COLO668 (cell line): ENCODE data around the gene GSAP.

Source experiments
- DNase-seq: peaks from one replicate; lab custom pipeline; 2025; ENCODE audit not compliant: unreplicated experiment; lab: John Stamatoyannopoulos, UW

Gene GSAP

DNA sequence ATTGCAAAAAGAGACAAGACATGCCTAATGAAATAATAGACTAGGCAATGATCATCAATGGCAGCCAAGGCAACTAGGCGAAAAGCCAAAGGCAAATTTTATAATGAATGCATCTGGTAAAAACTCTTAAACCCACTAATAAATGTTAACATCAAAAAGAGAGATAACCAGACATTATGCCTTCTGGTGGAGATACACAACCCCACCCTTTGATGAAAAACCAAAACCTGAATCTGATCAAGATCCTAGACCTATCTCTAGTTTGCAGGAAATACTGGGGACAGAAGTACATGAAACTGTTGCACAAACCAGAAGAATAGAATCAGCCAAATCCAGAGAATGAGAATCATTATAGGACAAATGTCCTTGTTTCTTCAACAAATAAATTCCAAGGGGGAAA lies 22.0 kb upstream of the GSAP start:
- no peak for DNase-seq

DNA sequence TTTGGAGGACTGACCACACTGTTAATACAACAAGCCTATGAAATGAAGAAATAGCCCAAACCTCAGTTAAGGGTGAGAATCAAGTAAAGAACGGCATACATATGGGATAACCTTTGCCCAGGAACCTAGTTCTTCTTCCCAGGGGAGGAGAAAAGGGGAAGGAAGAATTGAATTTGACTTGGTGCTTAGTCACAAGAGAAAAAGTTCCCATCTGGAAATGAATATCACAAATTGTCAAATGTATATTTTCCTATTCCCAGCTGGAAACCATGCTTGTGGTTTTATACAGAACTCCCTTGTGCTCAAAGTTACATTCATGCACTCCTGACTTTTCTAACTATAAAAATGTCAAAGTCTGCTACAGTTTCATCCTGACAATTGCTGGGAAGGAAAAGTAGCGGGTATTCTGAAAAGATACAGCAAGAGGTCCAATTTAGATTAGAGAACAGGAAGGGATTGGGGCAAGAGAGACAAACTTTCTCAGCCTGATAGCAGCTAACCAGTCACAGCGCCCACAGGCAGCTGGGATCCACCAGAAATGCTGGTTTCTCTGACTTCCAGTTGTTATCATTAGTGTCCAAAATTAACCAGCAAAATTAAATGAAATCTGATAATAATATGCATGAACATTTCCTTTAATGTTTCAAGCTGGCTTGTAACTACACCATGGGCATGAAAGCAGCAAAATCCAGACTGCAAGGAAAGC lies 18.6 kb upstream of the GSAP start:
- no peak for DNase-seq

DNA sequence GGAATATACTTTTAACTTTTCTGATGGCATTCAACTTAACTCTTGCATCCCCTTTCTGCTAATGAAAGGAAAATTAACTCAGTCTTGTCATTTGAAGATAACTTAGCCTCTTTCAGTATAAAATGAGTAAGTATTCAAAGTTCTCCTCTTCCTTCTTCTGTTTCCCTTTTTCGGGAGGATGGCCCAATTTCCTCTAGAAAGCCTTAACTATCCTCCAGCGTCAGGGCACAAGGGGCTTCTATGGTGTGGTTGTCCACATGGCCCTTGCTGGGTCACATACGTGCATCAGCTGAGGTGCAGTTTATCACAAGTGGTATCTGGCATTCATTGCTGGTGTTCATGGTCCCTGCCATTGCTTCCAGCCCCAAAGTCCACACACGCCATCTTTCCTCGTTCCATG lies 17.8 kb upstream of the GSAP start:
- no peak for DNase-seq

DNA sequence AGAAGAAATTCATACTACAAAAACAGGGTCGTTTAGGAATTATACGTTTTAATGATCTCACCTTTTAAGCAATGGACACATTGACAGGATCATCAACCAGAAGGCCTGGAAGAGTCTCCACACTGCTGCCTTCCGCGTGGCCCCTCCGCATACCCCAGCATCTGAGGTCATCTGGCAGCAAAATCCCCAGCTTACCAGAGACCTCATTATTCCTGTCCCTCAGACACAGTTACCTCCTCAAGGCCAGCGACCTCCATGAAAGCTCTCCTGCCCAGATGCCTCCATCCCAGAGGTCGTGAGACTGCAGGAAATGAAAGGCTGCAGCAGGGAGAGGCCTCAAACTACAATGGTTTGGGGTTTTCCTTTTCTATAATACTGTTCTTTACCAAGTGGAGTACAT lies 14.8 kb upstream of the GSAP start:
- no peak for DNase-seq

DNA sequence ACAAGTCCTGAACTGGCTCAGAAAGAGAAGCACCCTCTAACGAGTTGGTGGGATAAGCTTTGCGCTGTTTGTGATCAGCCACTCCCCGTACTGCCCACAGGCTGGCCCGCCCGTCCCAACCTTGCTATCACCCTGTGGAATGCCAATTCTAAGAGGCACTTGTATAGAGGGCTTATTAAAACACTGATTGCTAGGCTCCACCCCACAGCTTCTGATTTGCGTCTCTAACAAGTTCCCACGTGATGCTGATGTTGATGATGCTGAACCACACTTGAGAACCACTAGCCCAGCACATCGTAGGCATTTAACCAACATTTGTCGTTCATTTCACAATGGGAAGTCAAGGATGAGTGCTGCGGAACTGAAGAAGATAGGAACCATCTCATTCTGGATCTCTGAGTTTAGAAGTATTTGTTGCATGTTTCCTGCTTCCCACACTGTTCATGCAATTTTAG lies 12.7 kb upstream of the GSAP start:
- DNase-seq = no peak

DNA sequence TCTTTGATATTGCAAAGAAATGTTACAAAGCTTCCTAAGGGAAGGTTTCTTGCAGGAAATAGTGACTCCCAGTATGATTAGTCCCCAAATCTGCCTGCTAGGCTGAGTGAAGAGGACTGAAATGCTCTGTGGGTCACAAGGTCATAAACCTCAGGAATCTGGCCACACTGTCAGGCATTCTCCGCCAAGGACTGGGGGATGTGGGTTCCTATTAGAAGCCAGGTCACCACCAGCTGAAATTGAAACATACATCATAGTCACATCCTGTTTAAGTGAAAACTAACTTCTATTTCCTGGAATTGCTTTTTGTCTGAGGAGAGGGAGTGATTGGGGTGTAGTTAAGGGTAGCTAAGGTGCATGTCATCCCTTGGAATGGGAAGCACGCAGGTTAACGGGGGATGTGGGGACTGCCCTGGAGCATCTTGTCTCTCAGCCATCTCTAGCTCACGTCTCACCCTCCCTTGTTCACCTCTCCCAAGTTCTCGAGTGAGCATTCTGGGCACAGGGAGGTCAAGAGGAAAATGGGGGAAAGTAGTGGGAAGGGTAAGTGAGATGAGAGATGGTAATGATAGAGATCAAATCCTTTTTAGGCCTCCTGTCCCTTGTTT lies 12.0 kb upstream of the GSAP start:
- DNase-seq = no peak

DNA sequence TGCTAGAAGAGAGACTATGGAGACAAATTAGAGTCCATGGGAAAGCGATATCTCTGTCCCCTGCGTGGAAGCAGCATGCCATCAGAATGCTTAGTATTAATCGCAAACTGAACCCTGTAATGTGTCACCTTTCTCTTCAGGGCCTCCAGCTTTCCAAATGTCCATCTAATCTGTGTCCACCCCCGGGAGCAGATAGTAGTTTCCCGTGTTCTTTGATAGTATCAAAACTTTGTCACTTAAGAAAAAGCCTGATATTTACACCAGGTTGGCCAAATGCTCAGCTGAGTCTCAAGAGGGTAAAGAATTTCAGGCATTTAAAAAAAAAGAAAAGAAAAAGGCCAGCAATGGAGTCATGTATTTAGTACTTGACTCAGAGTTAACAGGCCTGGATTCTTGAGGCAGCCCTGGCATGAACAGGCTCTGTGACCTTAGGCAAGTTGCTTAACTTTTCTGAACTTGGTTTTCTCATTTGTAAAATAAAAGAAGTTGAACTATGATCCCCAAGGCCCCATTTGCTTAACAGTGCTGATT lies 10.4 kb upstream of the GSAP start:
- no peak for DNase-seq

DNA sequence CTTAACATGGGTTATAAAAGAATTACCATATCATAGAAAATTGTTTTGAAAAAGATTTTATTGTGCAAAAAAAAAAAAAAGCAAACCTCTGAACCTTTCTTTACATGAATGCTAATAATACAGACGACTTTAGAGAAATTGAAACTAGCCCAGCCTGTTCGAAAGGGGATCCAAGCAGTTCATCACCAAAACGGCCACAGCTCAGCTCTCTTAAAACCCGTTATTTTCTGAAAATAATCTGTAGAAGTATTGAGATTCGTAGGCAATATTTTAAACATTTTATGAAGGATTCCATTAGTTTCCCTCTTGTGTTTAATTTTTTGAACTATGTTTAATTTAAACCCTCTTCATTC lies 9.9 kb upstream of the GSAP start:
- no peak for DNase-seq

DNA sequence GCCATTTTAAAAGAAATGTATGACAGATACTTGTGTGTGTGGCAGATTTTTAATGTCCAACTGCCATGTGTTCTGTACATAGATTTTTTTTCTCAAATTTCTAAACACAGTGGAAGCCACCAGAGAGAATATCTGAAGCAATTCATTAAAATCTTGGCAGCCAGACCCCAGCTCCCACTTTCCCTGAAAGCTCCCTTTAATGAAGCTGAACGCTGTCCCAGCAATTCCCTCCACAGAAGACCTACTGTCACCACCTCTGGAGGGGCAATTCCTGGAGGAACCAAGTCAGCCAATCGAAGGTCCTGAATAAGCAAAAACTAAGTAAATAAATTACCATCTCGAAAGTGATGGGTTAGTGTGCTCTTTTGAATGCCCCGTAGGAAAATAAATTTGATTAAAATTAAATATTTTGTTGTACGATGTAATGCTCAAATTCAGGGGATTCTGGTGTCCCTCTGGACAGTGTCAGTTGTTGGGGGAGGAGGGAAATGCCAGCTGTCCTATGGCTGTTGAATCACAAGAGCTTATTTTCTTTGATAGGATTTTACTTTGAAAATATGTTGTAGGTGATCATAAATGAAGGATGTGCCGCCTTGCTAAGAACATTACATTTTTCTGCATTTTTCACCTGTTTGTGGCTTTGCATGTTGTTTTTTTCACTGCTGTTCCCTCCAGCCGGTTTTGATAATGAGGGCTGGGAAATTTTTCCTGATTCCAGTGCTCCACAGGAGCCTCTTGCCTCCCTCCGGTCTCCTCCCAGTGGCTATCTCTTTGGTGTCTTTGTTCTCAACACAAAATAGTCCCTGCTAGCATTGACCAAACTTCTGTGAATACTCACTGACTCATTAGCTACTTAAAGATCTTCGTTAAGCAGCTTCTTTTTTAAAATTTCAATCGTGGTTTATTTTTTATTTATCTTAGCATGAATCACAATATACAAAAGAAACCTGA lies 9.2 kb upstream of the GSAP start:
- no peak for DNase-seq

DNA sequence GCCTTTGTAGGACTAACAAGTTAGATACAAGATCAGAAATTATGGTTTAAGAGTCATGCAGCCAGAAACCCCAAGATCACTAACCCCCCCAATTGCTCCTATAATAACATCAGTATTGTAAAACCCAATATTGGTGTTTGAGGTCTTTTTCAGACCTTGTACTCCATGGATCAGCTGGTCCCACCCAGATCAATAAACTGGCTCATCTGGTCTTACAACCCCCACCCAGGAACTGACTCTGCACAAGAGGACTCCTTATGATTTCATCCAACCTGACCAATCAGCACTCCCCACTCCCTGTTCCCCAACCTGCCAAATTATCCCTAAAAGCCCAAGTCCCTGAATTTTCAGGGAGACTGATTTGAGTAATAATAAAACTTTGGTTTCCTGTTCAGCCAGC lies 6.4 kb upstream of the GSAP start:
- DNase-seq = no peak

DNA sequence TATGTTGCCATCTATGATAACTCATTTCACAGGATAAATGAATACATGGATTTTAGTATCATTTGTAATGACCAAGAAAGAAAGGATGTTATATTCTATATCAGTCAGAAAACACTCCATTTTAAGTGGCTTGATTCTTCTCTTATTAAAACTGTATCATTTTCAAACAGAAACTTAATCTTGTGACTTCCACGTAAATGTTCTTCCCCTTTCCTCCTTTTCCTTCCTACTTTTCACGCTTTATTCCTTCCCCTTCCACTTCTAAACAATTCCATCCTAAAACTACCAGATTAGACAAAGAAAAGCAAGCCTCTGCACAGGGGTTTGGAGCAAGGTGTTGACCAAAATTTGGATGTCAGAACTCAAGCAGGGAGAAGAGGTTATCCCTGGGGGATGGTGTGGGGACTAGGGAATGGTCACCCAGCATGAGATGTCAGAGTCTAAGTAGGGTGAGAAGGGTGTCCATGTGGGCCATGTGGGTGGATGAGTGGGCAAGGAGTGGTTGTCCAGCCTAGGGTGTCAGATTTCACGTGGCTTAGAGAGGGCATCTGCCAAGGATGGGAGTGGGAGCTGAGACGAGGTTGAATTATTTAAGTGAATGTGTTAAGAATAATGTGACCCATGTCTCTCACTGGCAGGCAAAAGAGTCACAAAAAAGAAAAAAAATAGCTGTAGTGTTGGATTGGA lies 5.0 kb upstream of the GSAP start:
- no peak for DNase-seq

DNA sequence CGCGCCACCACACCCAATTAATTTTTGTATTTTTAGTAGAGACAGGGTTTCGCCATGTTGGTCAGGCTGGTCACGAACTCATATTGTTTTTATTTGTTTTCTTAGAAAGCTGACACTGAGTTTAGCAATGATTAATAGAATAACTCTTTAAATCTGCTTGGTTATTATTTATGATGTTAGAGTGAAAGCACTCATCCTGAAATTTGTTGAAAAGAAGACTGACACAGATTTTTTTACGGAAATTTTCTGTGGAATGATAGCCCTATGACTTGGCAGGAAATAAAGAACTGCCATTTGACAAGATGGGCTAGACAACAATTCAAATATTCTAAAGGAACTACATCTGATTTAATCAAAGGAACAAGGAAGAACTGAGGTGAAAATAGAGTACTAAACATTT lies 4.3 kb upstream of the GSAP start:
- DNase-seq = no peak

DNA sequence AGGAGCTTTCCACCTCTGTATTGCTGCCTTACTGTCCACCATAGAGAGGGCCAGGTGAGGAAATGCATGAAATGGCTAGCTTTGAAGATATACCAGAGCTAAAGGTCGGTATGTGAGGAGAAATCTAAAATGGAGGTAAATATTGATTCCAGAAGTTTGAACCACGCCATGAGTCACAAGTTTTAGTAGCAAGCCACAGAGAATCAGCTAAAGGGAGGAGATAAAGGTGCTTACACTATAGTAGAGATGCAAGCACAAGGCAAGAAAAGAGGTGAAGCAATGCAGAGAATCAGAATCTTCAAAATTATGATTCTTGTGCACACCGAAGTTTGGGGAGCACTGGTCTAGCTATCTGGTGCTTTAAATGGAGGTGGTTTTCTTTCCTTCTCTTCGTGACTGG lies 3.0 kb upstream of the GSAP start:
- DNase-seq = no peak

DNA sequence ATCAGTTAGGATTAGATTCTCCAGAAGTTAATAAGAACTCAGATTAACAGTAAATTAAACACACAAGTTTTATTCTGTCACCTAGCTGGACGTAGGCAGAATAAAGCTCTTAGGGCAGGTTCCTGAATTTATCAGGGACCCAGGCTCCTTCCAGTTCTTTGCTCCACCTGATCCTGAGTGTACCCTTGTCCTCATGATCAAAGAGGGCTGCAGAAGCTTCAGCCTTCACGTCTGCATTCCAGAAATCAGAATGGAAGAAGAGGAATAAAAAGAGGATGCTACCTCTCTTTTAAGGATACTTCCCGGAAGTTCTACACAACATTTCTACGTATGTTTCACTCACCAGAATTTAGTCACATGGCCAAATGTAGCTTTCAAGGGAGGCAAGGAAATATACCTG lies 1.7 kb upstream of the GSAP start:
- no peak for DNase-seq

DNA sequence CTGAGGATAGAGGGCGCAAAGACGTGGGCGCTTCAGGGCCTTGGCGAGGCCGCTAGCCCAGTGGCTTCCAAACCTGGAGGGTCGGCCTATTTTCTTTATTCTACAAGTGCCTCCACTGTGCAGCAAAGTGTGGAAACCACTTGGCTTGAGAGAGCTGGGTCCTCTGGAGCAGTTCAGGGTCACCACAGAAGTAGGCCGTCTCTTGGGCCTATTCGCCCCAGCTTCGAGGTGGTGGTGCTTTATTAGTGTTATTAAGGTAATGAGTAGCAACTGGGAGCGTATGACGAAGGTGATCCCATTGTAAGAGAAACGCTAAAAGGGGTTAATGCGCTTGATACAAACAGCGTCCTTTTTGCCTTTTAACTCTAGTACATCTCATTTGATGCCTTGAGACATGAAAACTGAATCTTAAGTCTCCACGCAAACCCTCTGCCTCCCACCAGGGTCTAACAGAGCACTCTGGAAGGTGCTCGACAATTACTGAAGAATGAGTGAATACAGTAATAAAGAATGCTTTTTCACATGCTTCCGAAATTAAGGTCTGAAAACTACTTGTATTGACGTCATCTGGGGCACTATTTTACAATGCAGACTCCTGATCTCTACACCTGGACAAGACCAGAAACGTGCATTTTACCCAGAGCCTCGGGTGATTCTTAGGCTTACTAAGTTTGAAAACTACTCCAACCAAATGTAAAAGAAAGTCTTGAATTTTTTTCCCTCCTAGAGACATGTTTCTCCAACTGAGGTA lies 647 bp upstream of the GSAP start:
- no peak for DNase-seq

DNA sequence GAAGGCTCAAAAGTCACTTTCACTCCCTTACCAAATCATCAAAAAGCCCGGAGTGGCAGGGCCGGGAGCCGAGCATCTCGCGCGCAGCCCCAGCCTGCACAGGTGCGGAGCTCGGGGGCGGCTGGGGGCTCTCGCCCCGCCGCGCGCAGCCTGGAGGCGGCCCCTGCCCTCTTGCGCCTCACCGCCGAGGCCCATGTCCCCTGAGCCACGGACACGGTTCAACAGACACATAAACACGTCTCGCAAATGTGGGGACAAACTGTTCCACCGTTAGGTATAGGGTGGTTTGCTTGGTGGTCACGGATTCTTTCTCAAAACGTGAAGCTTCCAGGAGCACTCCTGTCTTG lies 700 bp downstream of the GSAP start:
- peak; percentile 31 for DNase-seq

DNA sequence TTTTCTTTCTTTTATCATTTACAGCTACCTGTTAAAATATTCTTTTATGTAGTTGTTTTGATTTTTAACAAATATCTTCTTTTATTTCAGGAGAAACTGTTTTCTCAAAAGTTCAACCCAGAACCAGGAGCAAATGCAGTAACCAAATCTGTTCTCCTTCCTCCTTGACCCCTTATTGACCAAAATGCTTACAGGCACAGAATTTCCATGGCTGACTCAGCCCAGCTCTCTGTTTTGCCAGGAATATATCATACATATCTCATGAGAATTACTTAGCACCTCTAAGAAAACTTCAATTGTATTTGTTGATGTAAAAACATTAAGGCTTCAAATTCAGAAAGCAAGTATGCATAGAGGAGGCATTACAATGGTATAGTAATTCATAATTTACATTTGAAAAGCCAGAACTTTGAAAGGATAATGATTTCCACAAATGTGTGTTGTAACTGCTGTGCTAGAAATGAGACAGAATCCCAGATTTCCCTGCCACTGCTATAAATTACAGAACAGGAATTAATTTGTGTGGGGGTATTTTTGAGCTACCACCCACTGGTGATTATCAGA lies 2.2 kb downstream of the GSAP start:
- no peak for DNase-seq

DNA sequence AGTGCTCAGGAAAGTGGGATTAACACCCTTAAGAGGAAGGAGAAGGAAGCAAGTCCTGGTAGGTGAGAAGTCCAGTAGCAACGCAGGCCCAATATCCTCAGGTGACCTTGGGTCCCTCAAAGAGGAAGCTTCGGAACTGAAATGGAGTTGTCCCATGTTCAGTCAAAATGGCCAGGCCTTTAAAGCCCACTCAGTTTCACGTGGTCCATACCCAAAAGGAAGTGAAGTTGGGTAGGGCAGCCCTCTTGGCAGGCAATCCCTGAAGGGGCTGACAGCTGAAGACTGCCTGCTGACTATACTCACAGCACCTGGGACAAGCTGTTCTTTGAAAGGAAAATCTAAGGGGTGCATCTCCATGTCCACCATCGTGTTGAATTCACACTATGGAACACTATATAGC lies 3.0 kb downstream of the GSAP start:
- no peak for DNase-seq

DNA sequence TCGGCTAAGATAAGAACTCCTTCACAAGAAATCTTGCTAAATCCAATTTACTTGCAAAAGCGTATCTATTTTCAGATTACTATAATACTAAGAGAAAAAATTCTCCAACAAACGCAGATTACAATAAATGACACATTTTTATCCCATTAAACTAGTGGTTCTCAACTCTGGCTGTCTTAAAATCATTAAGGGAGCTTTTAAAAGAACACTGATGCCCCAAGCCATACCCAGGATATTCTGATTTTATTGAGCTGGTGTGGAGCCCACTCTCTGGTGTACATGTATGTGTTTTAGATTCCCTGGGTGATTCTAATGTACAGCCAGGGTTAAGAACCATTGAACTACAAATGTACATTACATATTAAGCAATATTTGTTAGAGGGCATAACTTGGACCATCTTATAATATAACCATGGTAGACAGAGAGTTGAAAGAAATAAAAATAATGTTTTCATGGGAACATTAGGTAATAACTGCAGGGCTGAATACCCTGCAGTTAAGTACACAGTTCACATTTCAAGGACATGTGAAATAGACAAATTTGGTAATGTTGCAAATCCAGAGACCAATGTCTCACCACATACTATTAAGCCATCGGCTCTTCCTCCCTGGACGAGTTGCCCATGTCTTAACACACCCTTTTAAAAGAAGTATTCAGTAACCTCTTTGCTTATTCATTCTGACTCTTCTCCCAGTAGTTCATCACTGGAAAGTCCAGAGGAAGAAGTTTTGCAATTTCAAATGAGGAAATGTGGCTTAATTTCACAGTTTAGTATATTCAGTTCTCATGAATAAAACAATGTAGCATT lies 6.2 kb downstream of the GSAP start:
- DNase-seq = no peak
